ENCODE measurements around the gene RNF175.

Gene RNF175

GRCh38 chr4:153784166-153784699 is 24.4 kb upstream of the RNF175 start:
- DNase-seq = peak; percentile 59

- DNase-seq = no peak
Measured at GRCh38 chr4:153782581-153782980, 22.8 kb upstream of the RNF175 start.

GRCh38 chr4:153781717-153782416 is 22.0 kb upstream of the RNF175 start:
- no peak for DNase-seq

- DNase-seq = no peak
Measured at GRCh38 chr4:153781280-153781679, 21.5 kb upstream of the RNF175 start.

DNA sequence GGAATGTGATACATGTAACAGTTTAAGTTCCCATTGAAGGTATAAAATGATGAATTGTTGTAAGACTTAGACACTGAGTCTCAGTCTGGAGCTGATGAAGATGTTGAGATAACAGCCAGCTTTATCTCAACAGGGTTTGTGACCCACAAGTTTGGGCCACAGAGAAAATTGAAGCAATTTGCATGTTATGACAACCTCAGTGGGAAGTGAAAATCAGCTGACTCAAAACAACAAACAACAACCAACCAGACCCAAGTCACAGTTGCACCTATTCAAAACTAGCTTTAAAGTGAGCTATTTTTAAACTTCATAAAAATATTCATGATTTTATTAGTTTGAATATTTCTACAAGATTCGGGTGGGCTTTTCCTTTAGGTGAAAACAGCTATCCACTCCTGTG is 21.1 kb upstream of the RNF175 start:
- no peak for DNase-seq

DNA sequence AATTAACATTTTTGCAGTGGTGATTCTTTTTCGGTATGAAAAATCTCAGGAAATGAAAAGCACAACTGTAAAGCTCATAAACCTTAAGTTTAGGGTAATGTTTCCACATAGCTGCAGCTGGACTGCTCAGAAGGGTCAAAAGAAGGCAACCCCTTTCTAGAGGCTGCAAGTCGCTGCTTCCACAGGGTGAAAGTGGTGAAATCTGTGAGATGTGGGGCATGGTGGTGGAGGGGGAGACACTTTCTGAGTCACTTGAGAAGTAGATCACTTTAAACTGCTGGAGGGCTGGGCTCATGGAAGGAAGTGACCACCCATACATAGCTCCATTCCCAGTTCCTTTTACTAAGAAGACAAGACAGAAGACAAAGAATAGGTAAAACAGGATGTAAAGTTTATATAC is 20.4 kb upstream of the RNF175 start:
- DNase-seq = no peak

GRCh38 chr4:153778383-153778782 is 18.6 kb upstream of the RNF175 start:
- DNase-seq = no peak

DNA sequence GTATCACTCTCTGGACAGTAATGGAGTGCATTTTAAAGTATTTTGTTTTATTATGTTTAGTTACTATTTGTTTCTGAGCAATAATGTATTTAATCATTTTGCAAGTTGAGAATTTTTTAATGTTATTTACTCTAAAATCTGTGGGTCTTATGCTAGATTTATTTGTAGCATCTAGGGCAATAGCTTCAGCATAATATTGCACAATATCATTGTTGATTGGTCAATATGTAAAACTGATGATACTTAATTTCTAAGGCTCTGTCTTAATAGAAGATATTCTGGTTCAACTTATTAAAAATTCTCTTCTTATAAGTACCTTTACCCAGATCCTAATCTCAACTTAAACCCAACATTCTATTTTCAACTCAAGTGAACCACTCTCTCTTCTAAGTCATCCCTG is 17.6 kb upstream of the RNF175 start:
- DNase-seq = no peak

GRCh38 chr4:153776601-153777000 is 16.8 kb upstream of the RNF175 start:
- DNase-seq = no peak

DNA sequence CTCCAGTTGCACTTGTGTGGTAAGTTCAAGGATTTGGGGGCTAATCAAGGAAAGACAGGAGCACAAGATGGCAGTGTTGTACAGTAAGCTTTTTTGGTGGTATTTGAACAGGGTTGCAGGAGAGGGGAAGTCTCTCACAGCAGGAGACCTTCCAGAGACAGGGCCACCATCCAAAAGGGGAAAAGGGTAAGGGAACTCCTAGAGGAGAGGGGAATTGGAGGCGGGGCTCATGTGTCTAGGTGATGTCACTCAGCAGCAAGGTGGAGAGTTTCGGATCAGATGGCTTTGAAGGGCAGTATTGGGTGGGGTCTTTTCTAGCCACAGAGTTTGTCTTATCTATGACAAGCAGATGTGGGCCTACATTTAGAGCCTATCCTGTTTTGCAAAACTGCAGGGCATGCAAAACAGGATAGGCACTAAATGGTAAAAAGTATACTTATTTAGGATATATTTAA is 13.4 kb upstream of the RNF175 start:
- peak; percentile 89 for DNase-seq

DNA sequence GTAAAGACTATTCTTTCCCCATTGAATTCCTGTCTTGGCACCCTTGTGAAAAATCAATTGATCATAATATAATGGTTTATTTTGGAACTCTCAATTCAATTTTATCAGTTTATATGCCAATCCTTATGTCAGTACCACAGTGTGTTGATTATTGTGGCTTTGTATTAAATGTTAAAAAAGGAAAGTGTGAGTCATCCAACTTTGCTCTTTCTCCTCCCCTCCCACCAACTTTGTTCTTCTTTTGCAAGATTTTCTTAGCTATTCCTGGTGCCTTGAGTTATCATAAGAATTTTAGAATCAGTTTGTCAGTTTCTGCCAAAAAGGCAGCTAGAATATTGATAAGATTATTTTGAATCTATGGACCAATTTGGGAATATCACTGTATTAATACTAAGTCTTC is 11.2 kb upstream of the RNF175 start:
- peak; percentile 41 for DNase-seq

DNA sequence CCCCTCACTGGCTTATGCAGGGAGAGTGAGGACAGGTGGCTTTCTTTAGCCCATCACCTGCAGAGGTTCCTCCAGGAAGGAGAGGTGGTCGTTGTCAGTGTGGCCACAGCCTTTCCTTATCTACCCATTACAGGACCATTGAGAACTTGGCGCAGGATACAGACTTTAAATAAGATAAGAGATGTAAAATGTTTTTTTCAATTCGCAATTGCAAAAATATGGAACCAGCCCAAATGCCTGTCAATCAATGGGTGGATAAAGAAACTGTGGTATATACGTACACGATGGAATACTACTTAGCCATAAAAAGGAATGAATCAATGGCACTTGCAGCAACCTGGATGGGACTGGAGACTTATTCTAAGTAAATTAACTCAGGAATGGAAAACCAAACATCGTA is 6.9 kb upstream of the RNF175 start:
- DNase-seq = peak; percentile 17

DNA sequence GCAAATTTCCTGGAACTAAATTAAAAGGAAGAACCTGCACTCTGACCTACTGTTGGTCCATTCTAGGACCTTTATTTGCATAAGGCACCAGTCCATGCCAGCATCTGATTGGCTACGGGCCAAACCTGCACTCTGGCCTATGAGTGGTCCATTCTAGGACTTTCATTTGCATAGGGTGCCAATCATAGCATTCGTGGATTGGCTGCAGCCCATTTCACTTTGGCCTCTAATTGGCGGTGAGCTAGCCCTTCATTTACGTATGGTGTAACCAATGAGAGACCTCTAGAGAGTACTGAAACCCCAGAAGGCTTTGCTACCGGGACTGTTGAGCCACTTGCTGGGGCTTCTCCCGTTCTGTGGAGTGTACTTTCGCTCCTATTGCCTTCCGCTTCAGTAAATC is 6.1 kb upstream of the RNF175 start:
- DNase-seq = no peak

- no peak for DNase-seq
Measured at GRCh38 chr4:153764601-153765368, 5.0 kb upstream of the RNF175 start.

DNA sequence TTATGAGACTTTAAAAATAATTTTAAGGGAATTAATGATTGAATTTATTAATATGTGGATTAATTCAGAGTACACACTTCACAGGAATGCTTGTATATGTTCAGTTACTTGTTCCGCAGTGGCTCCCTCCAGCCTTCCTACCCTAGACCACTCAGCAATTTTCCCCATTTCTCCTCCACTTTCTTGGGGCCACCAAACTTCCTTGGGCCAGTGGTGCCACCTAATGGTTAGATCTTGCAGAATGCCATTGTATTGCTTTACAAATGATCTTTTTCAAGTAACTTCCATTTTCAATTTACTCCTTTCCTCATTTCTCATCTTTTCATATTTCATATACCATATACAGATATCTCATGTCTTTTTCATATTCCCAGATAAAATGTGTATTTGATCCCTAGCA is 3.6 kb upstream of the RNF175 start:
- DNase-seq = peak; percentile 24

DNA sequence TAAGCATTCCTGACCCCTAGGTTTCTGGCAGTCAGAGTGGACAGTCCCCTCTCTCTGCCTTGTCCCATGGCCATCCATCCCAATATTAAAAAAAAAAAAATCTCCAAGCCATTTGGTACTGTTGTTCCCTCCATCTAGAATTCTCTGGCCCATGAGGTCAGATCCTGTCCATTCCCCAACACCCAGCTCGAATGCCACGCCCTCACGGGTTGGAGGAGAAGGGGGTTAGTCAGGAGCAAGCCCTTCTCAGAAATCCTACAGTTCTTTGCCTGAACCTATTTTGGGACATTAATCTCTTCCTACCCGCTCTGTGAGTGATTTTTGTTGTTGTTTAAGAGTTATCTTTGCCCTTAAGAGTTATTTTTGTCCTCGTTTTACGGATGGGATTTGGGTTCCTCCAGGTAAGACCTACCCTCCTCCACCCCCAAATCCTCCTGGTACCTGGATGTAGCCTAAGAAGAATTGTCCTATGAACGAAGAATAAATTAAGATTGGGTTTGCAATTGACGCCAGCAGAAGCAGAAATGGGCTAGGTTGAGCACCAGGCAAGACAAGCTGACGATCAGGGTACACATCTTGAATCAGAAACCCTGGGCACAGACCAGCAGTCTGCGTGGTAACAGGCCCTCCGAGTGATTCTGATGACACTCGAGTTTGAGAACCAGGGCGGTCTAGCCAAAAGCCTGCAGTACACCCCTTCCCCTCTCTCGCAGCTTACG is 977 bp downstream of the RNF175 start:
- DNase-seq = no peak

- no peak for DNase-seq
Measured at GRCh38 chr4:153758136-153758535, 1.7 kb downstream of the RNF175 start.

DNA sequence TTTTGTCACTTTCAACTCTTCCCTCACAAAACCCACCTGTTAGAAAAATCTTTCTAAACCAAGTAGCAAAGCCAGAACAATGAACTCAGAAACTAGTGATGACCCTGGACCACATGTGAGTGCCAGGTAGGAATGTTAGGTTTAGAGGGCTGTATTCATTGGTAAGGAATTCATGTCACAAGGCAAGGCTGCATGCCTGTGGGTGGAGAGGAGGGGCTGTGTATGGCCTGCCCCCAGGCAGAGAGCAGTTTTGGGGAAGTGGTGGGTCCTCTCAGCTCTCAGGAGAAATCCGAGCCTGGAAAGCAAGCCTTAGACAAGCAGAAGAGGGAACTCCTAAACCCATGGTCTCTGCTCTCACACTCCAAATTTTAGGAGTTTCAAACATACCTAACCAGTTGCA is 2.4 kb downstream of the RNF175 start:
- DNase-seq = no peak

GRCh38 chr4:153755186-153755585 is 4.6 kb downstream of the RNF175 start:
- no peak for DNase-seq

- peak; percentile 82 for DNase-seq
Measured at GRCh38 chr4:153750197-153750817, 9.5 kb downstream of the RNF175 start.

DNA sequence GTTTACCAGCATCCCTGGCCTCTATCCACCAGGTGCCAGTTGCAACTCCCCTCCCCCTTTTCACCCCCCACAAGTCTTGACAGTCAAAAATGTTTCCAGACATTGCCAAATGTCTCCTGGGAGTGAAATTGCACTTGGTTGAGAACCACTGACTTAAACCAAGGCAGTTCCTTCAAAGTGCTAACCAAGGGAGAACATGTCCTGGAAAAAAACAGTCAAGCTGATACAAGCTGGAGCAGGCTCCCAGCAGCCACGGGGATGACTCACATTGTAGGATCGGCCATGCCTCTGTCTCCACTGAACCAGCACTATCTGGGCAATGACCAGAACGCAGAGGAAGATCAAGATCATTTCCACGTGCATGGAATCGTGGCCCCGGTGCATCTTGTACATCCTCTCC is 11.4 kb downstream of the RNF175 start:
- no peak for DNase-seq

- DNase-seq = no peak
Measured at GRCh38 chr4:153747406-153747955, 12.3 kb downstream of the RNF175 start.

DNA sequence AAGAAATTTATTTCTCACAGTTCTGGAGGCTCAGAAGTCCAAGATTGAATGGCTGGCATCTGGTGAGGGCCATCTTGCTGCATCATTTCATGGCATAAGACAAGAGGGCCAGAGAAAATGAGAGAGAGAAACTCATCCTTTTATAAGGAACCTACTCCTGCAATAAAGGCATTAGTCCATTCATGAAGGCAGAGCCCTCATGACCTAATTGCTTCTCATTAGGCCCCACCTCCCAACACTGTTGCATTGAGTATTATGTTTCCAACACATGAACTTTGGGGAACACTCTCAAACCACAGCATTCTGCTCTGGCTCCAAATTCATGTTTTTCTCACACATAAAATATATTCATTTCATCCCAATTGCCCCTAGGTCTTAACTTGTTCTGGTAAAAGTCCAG is 14.2 kb downstream of the RNF175 start:
- DNase-seq = no peak
